Epidermal melanocyte (primary cell): ENCODE results near the gene UACA.
"Not testable (repeated sequence)": the region's sequence is repeated elsewhere in the genome, so short reads cannot be mapped to it uniquely, and the experiment has no call there.

Experiments
- DNase-seq: peaks from one replicate; pipeline ENCODE4 v3.0.0; 2011; ENCODE audit warnings: low spot score; ENCODE audit not compliant: insufficient read length

The UACA gene

GRCh38 chr15:70758790-70759462, 4.4 kb downstream of the UACA start:
- DNase-seq, result no peak

GRCh38 chr15:70757627-70758026, 5.7 kb downstream of the UACA start:
- DNase-seq, result no peak

GRCh38 chr15:70754862-70755261, 8.5 kb downstream of the UACA start:
- no peak for DNase-seq

GRCh38 chr15:70753101-70753829, 10.1 kb downstream of the UACA start:
- no peak for DNase-seq

GRCh38 chr15:70752193-70752635, 11.1 kb downstream of the UACA start:
- DNase-seq, result no peak

GRCh38 chr15:70750203-70750869, 13.0 kb downstream of the UACA start:
- no peak for DNase-seq

GRCh38 chr15:70748281-70748747, 15.0 kb downstream of the UACA start:
- DNase-seq, result no peak

GRCh38 chr15:70746598-70746997, 16.8 kb downstream of the UACA start:
- not testable (repeated sequence) for DNase-seq

GRCh38 chr15:70742928-70743327, 20.4 kb downstream of the UACA start:
- no peak for DNase-seq

- no peak for DNase-seq
Measured at GRCh38 chr15:70741677-70742293, 21.6 kb downstream of the UACA start.

GRCh38 chr15:70741107-70741531, 22.2 kb downstream of the UACA start:
- no peak for DNase-seq

GRCh38 chr15:70735040-70735439, 28.3 kb downstream of the UACA start:
- not testable (repeated sequence) for DNase-seq

- no peak for DNase-seq
Measured at GRCh38 chr15:70729164-70729563, 34.2 kb downstream of the UACA start.

- no peak for DNase-seq
Measured at GRCh38 chr15:70726753-70727152, 36.6 kb downstream of the UACA start.

- no peak for DNase-seq
Measured at GRCh38 chr15:70723927-70724326, 39.4 kb downstream of the UACA start.

GRCh38 chr15:70723122-70723422, 40.3 kb downstream of the UACA start:
- no peak for DNase-seq

- DNase-seq, result no peak
Measured at GRCh38 chr15:70722266-70723121, 40.9 kb downstream of the UACA start.

GRCh38 chr15:70720228-70721016, 42.9 kb downstream of the UACA start:
- no peak for DNase-seq

GRCh38 chr15:70717237-70717793, 46.0 kb downstream of the UACA start:
- no peak for DNase-seq
